Suppressor macrophage (primary cell): ENCODE results near the gene SIMC1.
A peak's percentile ranks its signal among the peaks of the same experiment; 100 is the strongest.
"Not testable (repeated sequence)": the region's sequence is repeated elsewhere in the genome, so short reads cannot be mapped to it uniquely, and the experiment has no call there.

Experiments
- DNase-seq, 4 experiments: peaks; one replicate each; pipeline ENCODE4 v3.0.0-alpha.2; 2020 to 2022

Gene SIMC1

GRCh38 chr5:176216393-176216916 is 21.8 kb upstream of the SIMC1 start:
- DNase-seq = not testable (repeated sequence)

DNA sequence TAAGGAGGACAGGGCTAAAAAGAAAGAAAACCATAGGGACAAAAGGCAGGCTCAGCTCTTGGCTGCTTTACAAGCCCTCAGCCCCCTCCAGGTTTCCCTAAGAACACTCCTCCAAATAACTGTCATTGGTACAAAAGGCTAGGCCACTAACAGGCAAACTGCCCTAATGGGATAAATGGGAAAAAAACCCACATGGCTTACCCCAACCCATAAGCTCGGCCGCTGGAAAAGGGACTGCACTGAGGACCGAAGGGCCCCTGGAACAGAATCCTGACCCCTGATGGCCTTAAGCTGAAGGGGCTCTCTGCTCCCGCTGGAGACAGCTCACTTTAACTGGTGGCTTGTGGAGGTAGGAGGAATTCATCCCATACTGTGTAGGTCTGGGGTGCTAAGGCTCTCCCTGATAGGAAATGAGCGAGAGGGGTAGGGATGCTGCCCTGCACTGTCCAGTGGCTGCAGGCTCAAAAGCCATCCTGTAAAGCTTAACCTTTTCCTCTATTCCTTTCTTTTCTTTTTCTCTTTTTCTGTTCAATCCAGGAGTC is 21.0 kb upstream of the SIMC1 start:
- not testable (repeated sequence) for DNase-seq

GRCh38 chr5:176217764-176218163 is 20.5 kb upstream of the SIMC1 start:
- not testable (repeated sequence) for DNase-seq

GRCh38 chr5:176222006-176222405 is 16.2 kb upstream of the SIMC1 start:
- not testable (repeated sequence) for DNase-seq

GRCh38 chr5:176228358-176228757 is 9.9 kb upstream of the SIMC1 start:
- not testable (repeated sequence) for DNase-seq

GRCh38 chr5:176233253-176233652 is 5.0 kb upstream of the SIMC1 start:
- DNase-seq = not testable (repeated sequence)

- peak; percentile 10 to 52 (median 42) for DNase-seq
These were observed 3.1 kb upstream of the SIMC1 start for GRCh38 chr5:176235155-176235554.

- not testable (repeated sequence) for DNase-seq
These were observed 540 bp downstream of the SIMC1 start for GRCh38 chr5:176238645-176239283.

DNA sequence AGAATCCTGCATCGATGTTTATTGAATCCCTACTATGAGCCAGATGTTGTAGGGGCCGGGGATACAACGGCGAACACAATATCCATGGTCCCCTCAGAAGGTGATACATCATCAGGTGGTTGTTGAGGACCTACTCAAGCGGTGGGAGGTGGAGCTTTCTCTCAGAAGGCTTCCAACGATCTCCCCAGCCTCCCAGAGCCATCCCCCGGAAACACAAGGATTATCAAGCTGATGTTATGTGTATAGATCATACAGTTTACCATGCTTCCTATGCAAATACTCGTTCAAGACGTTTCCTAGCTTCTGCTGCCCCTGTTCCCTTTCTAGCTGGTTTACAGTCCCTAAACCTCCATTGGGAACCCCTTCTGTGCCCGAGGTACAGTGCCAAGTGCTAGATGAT is 1.1 kb downstream of the SIMC1 start:
- not testable (repeated sequence) for DNase-seq

GRCh38 chr5:176244318-176244717 is 6.1 kb downstream of the SIMC1 start:
- DNase-seq = not testable (repeated sequence)

DNA sequence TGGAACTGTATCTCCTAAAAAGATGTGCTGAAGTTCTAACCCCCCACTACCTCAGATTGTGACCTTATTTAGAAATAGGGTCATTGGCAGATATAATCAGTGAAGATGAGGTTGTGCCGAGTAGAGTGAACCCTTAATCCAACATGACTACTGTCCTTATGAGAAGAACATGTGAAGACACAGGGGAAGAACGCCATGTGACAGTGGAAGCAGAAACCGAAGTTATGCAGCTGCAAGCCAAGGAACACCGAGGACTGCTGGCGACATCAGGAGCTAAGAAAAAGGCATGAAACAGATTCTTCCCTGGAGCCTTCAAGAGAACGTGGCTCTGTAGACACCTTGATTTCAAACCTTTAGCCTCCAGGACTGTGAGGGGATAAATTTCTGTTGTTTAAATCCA is 6.8 kb downstream of the SIMC1 start:
- DNase-seq = not testable (repeated sequence)

- not testable (repeated sequence) for DNase-seq
These were observed 7.3 kb downstream of the SIMC1 start for GRCh38 chr5:176245489-176245888.

DNA sequence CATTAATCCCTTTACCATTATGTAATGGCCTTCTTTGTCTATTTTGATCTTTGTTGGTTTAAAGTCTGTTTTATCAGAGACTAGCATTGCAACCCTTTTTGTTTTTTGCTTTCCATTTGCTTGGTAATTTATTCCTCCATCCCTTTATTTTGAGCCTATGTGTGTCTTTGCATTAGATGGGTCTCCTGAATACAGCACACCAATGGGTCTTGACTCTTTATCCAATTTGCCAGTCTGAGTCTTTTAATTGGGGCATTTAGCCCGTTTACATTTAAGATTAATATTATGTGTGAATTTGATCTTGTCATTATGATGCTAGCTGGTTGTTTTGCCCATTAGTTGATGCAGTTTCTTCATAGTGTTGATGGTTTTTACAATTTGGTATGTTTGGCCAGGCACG is 12.5 kb downstream of the SIMC1 start:
- not testable (repeated sequence) for DNase-seq

DNA sequence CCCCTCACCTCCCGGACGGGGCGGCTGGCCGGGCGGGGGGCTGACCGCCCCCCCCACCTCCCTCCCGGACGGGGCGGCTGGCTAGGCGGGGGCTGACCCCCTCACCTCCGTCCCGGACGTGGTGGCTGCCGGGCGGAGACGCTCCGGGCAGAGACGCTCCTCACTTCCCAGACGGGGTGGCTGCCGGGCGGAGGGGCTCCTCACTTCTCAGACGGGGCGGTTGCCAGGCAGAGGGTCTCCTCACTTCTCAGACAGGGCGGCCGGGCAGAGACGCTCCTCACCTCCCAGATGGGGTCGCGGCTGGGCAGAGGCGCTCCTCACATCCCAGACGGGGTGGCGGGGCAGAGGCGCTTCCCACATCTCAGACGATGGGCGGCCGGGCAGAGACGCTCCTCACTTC is 13.9 kb downstream of the SIMC1 start:
- DNase-seq = not testable (repeated sequence)

DNA sequence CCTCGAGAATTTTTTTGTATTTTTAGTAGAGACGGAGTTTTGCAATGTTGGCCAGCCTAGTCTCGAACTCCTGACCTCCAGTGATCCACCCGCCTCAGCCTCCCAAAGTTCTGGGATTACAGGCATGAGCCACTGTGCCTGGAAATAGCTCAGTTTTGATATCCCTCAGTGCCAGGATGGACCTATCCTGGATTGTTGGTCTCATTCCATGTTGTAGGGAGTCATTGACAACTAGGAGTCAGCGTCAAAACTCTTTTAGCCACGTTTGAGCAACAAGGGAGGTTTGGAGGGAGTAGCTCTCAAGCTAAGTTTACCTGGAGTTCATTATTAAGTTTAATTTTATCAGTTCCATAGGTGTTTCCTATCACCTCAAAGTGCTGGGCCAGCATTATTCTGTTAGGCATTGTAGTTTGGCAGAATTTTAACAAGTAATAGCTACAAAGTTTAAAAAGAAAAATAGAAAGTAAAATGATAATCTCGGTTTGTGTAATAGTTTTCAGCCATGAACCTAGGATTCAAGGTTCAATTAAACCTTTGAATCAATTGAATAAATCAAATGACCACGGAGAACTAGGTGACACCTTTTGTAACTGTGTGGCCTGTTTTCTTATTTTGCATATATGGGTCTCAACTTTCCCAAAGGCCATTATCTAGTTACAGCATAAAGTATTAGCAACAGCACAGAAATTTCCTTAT is 15.3 kb downstream of the SIMC1 start:
- not testable (repeated sequence) for DNase-seq

- not testable (repeated sequence) for DNase-seq
These were observed 15.8 kb downstream of the SIMC1 start for GRCh38 chr5:176254066-176254393.

GRCh38 chr5:176257871-176258505 is 19.8 kb downstream of the SIMC1 start:
- DNase-seq = not testable (repeated sequence)

GRCh38 chr5:176260682-176261081 is 22.5 kb downstream of the SIMC1 start:
- not testable (repeated sequence) for DNase-seq

DNA sequence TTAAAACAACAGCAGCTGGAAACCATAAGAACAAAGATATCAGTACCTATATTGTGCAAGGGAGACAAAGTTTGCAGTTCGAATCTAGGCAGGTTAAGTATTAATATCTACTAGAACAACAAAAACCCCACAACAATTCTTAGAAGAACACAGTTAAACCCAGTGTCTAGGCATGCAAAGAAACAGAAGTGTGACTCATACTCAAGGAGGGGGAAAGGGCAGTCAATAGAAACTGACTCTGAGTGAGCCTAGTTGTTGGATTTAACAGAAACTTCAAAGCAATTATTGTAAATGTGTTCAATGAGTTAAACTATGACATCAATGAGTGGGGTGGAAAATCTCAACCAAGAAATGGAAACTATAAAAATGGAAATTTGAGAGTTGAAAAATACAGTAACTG is 28.2 kb downstream of the SIMC1 start:
- not testable (repeated sequence) for DNase-seq

DNA sequence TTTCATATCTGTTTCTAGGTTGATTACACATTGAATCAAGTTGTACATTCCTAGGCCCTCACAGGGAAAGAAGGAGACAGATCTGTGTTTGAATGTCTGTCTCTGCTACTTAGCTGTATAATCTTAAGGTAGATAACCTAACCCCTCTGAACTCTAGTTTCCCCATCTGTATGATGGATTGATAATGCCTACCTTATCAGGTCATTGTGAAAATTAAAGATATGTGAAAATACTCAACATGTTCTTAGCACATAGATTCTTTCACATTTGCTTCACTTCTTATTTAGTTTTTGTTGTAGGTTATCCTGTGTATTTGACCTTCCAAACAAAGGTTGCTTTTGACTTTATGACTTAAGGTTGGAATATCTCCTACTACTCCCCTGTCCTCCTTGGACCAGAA is 50.8 kb downstream of the SIMC1 start:
- not testable (repeated sequence) for DNase-seq

DNA sequence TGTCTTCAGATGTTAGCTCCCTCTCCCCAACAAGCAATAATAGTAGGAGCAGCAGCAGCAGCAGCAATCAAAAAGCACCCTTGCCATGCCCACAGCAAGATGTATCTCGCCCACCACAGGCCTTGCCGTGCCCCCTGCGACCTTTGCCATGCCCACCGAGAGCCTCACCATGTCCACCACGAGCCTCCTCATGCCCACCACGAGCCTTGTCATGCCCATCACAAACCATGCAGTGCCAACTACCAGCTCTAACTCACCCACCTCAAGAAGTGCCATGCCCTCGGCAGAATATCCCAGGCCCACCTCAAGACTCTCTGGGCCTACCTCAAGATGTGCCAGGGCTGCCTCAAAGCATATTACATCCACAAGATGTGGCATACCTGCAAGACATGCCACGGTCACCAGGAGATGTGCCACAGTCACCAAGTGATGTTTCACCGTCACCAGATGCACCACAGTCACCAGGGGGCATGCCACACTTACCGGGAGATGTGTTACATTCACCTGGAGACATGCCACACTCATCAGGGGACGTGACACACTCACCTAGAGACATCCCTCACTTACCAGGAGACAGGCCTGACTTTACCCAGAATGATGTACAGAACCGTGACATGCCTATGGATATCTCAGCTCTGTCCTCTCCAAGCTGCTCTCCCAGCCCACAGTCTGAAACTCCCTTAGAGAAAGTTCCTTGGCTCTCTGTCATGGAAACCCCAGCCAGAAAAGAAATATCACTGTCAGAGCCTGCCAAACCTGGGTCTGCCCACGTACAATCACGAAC is 52.0 kb downstream of the SIMC1 start:
- not testable (repeated sequence) for DNase-seq

- DNase-seq = not testable (repeated sequence)
These were observed 67.1 kb downstream of the SIMC1 start for GRCh38 chr5:176305356-176305755.
